ENCODE results near the gene DENND2A. TPM values are rescaled to one million over a fixed set of nuclear protein-coding genes. Genes with fewer than 3 reads are reported as not detected.
"Not testable (repeated sequence)": the region's sequence is repeated elsewhere in the genome, so short reads cannot be mapped to it uniquely, and the experiment has no call there.

DENND2A gene
- total RNA-seq, 6 experiments from 2014 or later = 0.50 to 0.99 (median 0.58) TPM

DNA sequence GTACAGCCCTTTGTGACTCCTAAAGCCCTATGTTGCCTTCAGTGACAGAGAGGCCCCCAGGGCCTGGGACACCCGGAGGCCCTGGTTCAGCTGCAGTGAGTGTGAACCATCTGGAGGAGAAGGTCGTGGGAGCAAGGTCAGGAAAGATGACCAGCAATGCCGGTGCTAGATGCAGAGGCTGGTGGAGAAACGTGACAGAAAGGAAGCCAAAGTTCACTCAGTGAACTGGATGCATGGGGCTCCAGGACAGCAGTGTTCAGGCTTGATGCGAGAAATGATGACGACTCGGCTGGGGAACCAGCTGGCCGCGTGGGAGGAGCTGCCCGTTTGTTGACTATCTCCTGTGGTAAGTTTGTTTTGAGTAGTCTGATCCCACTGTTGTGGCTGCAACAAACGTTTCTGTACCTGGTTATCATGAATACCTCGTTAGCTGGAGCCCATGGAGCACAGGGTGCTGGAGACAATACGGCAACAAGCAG, 107.2 kb downstream of the DENND2A start:
- Mint-ChIP-seq H3K9me3 (no peaks in the 10 kb centered on the region), H3K36me3 (ENCODE audit: low read depth) (no peaks in the 10 kb centered on the region), H3K27ac (no peak overlapping the region), H3K4me1 (ENCODE audit: low read depth) (no peaks in the 10 kb centered on the region; the same call in 1 of the 2 replicates), H3K27me3 (ENCODE audit: insufficient read depth) (peaks cover 4% of the 10 kb centered on the region), H3K4me3 (no peak overlapping the region)
- DNase-seq = no peak
- TF ChIP-seq, protein P1, sequence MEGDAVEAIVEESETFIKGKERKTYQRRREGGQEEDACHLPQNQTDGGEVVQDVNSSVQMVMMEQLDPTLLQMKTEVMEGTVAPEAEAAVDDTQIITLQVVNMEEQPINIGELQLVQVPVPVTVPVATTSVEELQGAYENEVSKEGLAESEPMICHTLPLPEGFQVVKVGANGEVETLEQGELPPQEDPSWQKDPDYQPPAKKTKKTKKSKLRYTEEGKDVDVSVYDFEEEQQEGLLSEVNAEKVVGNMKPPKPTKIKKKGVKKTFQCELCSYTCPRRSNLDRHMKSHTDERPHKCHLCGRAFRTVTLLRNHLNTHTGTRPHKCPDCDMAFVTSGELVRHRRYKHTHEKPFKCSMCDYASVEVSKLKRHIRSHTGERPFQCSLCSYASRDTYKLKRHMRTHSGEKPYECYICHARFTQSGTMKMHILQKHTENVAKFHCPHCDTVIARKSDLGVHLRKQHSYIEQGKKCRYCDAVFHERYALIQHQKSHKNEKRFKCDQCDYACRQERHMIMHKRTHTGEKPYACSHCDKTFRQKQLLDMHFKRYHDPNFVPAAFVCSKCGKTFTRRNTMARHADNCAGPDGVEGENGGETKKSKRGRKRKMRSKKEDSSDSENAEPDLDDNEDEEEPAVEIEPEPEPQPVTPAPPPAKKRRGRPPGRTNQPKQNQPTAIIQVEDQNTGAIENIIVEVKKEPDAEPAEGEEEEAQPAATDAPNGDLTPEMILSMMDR (IDR thresholded peaks at IDR 0.05) = no peak

DNA sequence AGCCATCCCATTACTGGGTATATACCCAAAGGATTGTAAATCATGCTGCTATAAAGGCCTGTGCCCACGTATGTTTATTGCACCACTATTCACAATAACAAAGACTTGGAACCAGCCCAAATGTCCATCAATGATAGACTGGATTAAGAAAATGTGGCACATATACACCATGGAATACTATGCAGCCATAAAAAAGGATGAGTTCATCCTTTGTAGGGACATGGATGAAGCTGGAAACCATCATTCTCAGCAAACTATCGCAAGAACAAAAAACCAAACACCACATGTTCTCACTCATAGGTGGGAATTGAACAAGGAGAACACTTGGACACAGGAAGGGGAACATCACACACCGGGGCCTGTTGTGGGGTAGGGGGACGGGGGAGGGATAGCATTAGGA, 111.2 kb downstream of the DENND2A start:
- H3K36me3 Mint-ChIP-seq (ENCODE audit: low read depth); H3K27ac Mint-ChIP-seq; H3K27me3 Mint-ChIP-seq (ENCODE audit: insufficient read depth); H3K9me3 Mint-ChIP-seq; H3K4me3 Mint-ChIP-seq; DNase-seq: not testable (repeated sequence)
- H3K4me1 Mint-ChIP-seq (ENCODE audit: low read depth) = peaks cover 16% of the 10 kb centered on the region

DNA sequence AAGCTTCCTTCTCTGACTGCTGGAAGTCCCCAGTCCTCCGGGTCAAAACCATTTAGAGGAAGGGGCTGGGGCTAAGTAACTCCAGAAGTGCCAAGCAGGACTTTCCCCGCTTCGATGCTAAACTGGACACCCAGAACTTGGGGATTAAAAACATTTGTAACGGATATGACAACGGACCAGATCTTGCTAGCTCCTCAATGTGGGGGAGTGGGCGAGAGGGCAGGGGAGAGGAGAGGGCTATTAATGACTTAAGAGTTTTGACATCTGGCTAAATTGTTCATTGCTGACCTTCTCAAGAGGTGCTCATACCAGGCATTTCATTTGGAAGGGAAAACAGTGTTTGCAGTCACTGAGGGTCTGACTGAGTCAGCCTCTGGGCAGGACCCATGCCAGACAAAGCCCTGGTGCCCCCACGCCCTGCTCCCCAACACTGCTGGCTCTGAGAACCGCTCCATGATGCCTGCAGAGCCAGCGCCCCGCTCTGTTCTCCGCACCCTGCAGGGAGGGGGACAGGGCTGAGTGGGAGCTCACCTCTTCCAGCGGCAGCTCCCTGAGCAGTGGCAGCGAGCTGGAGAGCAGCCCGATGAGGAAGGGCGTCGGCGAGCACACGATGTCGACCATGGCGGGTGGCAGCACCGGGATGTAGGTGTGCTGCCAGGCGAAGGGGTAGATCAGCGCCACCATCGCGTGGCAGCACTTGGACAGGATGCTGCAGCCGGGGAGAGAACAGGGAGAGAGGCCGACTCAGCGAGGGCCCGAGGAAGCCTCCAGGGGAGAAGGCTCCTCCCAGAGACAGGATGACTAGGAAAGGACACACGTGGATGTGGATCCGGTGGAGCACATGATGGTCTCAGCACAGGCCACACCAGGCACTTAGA, 113.6 kb downstream of the DENND2A start:
- peaks cover 16% of the 10 kb centered on the region for H3K4me1 Mint-ChIP-seq (ENCODE audit: low read depth)
- H3K9me3 Mint-ChIP-seq = no peaks in the 10 kb centered on the region
- H3K27ac Mint-ChIP-seq = no peak overlapping the region
- DNase-seq = no peak
- no peak overlapping the region for H3K4me3 Mint-ChIP-seq
- TF ChIP-seq, protein P1 (IDR thresholded peaks at IDR 0.05) = no peak
- H3K36me3 Mint-ChIP-seq (ENCODE audit: low read depth) = no peaks in the 10 kb centered on the region
- H3K27me3 Mint-ChIP-seq (ENCODE audit: insufficient read depth) = peaks cover 1% of the 10 kb centered on the region

DNA sequence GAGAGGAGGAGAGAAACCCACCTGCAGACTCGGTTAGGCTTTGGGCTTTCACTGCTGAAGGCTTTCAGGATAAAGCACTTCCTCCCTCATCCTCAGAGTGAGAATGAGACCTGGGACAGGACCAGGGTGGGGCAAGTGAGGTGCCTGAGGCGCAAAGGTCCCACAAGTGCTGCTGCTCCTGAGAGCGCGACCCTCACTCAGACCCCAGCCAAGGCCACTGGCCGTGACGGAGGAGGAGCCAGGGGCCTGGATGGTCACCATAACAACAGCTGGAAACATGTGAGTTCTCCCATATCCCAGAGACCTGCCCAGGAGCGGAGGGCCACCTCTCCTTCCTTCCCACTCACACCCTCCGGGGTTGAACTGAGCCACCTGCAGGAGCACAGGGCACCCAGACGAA, 114.4 kb downstream of the DENND2A start:
- peaks cover 1% of the 10 kb centered on the region for H3K27me3 Mint-ChIP-seq (ENCODE audit: insufficient read depth)
- H3K4me3 Mint-ChIP-seq = no peak overlapping the region
- H3K36me3 Mint-ChIP-seq (ENCODE audit: low read depth) = no peaks in the 10 kb centered on the region
- no peak overlapping the region for H3K27ac Mint-ChIP-seq
- peaks cover 20% of the 10 kb centered on the region for H3K4me1 Mint-ChIP-seq (ENCODE audit: low read depth)
- no peak for DNase-seq
- H3K9me3 Mint-ChIP-seq = no peaks in the 10 kb centered on the region
- TF ChIP-seq, protein P1 (IDR thresholded peaks at IDR 0.05) = no peak

DNA sequence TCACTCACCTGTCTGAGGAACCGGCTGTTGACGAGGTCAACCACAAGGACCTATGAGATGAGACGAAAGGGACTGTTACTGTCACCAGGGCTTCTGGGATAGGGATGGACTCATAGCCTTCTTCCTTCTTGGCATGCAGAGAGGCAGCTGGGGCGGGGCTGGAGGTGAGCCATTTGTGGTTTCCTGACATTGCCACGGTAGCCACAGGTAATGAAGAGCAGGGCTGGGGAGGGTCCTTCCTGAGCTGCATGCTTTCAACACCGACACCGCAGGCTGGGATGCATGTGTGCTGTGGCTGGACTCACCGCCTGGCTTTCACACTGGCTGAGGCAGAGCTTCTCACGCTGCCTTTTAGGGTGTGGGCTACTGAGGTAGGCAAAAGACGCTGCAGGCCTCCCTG, 114.9 kb downstream of the DENND2A start:
- H3K4me3 Mint-ChIP-seq = no peak overlapping the region
- peaks cover 21% of the 10 kb centered on the region for H3K4me1 Mint-ChIP-seq (ENCODE audit: low read depth)
- no peaks in the 10 kb centered on the region for H3K9me3 Mint-ChIP-seq
- no peak overlapping the region for H3K27ac Mint-ChIP-seq
- TF ChIP-seq, protein P1 (IDR thresholded peaks at IDR 0.05) = no peak
- no peaks in the 10 kb centered on the region for H3K36me3 Mint-ChIP-seq (ENCODE audit: low read depth)
- no peak for DNase-seq
- no peaks in the 10 kb centered on the region for H3K27me3 Mint-ChIP-seq (ENCODE audit: insufficient read depth)

DNA sequence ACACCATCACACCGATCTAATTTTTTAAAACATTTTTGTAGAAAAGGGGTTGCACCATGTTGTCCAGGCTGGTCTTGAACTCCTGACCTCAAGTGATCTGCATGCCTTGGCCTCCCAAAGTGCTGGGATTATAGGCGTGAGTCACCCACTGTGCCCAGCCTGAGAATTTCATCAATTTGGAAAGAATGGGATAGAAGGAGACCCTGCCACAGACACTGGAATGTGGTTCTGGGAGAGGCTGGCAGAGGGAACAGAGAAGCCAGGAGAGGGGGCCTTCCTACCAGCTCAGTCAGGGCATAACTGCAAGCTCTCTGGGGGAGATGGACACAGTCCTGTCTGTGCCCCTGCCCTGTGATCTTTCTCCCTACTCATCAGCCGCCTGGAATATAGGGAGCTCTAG, 119.2 kb downstream of the DENND2A start:
- TF ChIP-seq, protein P1 (IDR thresholded peaks at IDR 0.05) = no peak; the same call in 1 of the 2 replicates
- no peak for DNase-seq
- Mint-ChIP-seq H3K27me3 (ENCODE audit: insufficient read depth) (no peaks in the 10 kb centered on the region), H3K36me3 (ENCODE audit: low read depth) (no peaks in the 10 kb centered on the region), H3K27ac (no peak overlapping the region), H3K4me3 (no peak overlapping the region), H3K4me1 (ENCODE audit: low read depth) (peaks cover 18% of the 10 kb centered on the region), H3K9me3 (no peaks in the 10 kb centered on the region)

Data from HFFc6 (cell line).